GM10266 (cell line): Measurements from ENCODE around the gene FRMD8.

Experiments used
- DNase-seq: peaks from one replicate; pipeline ENCODE4 v3.0.0; 2012; ENCODE audit errors: extremely low spot score
- CTCF ChIP-seq: IDR thresholded peaks from 2 replicates; pipeline ENCODE4 v1.5.1; 2012; ENCODE audit warnings: mild to moderate bottlenecking, low read depth; ENCODE audit not compliant: control insufficient read depth, insufficient read depth; ENCODE audit errors: missing control alignments

FRMD8 gene

GRCh38 chr11:65423516-65424204, 37.2 kb downstream of the FRMD8 start:
- TF ChIP-seq CTCF = no peak
- DNase-seq = no peak

GRCh38 chr11:65424205-65425104, 38.0 kb downstream of the FRMD8 start:
- no peak for DNase-seq
- TF ChIP-seq CTCF = no peak

DNA sequence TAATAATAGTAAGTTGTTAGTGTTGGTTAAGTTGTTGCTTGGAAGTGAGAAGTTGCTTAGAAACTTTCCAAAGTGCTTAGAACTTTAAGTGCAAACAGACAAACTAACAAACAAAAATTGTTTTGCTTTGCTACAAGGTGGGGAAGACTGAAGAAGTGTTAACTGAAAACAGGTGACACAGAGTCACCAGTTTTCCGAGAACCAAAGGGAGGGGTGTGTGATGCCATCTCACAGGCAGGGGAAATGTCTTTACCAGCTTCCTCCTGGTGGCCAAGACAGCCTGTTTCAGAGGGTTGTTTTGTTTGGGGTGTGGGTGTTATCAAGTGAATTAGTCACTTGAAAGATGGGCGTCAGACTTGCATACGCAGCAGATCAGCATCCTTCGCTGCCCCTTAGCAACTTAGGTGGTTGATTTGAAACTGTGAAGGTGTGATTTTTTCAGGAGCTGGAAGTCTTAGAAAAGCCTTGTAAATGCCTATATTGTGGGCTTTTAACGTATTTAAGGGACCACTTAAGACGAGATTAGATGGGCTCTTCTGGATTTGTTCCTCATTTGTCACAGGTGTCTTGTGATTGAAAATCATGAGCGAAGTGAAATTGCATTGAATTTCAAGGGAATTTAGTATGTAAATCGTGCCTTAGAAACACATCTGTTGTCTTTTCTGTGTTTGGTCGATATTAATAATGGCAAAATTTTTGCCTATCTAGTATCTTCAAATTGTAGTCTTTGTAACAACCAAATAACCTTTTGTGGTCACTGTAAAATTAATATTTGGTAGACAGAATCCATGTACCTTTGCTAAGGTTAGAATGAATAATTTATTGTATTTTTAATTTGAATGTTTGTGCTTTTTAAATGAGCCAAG, 38.9 kb downstream of the FRMD8 start:
- no peak for DNase-seq
- no peak for TF ChIP-seq CTCF

DNA sequence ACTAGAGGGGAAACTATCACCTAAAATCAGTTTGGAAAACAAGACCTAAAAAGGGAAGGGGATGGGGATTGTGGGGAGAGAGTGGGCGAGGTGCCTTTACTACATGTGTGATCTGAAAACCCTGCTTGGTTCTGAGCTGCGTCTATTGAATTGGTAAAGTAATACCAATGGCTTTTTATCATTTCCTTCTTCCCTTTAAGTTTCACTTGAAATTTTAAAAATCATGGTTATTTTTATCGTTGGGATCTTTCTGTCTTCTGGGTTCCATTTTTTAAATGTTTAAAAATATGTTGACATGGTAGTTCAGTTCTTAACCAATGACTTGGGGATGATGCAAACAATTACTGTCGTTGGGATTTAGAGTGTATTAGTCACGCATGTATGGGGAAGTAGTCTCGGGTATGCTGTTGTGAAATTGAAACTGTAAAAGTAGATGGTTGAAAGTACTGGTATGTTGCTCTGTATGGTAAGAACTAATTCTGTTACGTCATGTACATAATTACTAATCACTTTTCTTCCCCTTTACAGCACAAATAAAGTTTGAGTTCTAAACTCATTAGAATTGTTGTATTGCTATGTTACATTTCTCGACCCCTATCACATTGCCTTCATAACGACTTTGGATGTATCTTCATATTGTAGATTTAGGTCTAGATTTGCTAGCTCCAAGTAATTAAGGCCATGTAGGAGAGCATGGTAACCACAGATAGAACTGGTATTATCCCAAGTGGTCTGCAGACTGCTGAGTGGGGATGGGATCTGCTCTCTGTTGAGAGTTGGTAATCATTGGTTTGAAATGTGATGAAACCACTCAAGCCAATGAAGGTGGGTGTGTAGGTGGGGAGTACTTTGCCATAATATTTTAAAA, 39.8 kb downstream of the FRMD8 start:
- TF ChIP-seq CTCF = no peak
- peak; percentile 69 for DNase-seq

DNA sequence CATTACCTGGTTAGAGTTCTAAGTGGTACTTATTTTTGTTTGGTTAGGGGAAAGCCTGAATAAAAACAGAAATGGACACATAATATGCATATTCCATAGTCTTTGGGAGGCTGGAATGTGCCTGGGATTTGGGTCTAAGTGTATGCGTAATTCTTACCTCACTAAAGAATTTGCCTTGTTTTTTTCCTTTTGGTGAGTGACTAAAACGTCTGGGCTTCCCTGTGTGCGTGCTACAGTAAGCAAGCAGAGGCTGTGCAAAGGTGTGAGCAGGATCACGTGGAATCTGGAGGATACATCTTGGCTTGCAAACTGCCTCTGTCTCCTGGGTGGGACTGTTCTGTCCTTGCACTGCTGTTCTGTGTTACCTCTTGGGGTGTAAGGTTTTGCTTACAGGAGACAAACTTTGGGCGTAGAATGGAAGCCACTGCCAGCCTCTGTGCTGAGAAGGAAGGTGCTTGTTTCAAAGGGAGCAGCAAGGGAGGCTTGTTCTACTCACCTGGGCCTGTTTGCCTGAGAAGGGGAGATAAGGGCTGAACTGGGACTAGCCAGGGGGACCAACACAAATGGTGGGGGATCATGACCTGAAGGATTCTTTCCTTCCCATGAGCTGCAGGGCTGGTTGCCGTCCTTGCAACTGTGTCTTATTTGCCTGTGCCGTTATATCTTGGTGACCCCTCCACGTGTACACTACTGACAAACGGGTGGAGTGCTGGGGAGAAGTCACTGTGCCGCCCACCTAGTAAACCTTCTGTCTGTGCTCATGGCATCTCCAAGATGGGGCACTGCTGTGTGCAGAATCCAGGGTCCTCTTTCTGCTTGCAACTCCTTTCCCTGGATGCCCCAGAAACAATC, 40.6 kb downstream of the FRMD8 start:
- no peak for TF ChIP-seq CTCF
- no peak for DNase-seq
